Stomach smooth muscle (tissue), 2 donors: Measurements from ENCODE around the gene SLC9A9.

ENCODE experiments used
- H3K27ac ChIP-seq: one replicate; pipeline ENCODE4 v1.7.0; 2013; ENCODE audit warnings: mild to moderate bottlenecking, low read length, inconsistent platforms
- H3K27me3 ChIP-seq, 2 donors: one replicate each; pipeline ENCODE4 v1.7.0; 2013; ENCODE audit warnings: low read length in 2 of 2; ENCODE audit not compliant: insufficient read depth in 2 of 2, control insufficient read depth in 1 of 2
- H3K36me3 ChIP-seq, 2 donors: one replicate each; pipeline ENCODE4 v1.7.0; 2013; ENCODE audit warnings: low read length in 2 of 2; ENCODE audit not compliant: control insufficient read depth in 2 of 2, insufficient read depth in 2 of 2
- H3K4me1 ChIP-seq: one replicate; pipeline ENCODE4 v1.7.0; 2013; ENCODE audit warnings: low read length; ENCODE audit not compliant: control insufficient read depth, insufficient read depth
- H3K4me3 ChIP-seq, 2 donors: one replicate each; pipeline ENCODE4 v1.7.0; 2013; ENCODE audit warnings: low read length in 2 of 2
- H3K9ac ChIP-seq, 2 donors: one replicate each; pipeline ENCODE4 v1.7.0; 2013; ENCODE audit warnings: low read length in 2 of 2, mild to moderate bottlenecking in 1 of 2
- H3K9me3 ChIP-seq, 2 donors: one replicate each; pipeline ENCODE4 v1.7.0; 2013; ENCODE audit warnings: low read length in 2 of 2; ENCODE audit not compliant: control insufficient read depth in 2 of 2
- donor health status: healthy.
- donor health status: Pancreatic carcinoma.

Gene SLC9A9

DNA sequence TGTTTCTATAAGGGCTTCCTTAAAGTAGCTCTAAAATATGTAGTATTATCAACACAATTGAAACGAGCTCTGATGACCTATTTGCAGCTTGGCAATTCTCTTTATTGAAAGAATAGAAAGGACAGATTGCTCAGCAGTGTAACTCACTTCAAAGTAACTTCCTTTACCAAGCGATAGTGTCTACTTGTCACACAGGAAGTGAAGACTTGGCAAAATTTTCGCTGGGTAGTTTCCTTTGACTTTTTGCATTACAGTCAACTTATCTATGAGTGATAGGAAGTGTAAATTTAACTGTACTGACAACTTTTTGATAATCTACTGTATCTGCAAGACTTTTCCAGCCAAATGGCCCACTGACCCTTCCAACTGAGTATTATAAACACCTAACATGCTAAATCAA is 22.8 kb downstream of the SLC9A9 start:
- H3K27me3 ChIP-seq: no peaks in the 10 kb centered on the region
- H3K9ac ChIP-seq: no peak overlapping the region
- no peak overlapping the region for H3K27ac ChIP-seq

GRCh38 chr3:143824735-143825385 is 23.4 kb downstream of the SLC9A9 start:
- H3K4me1 ChIP-seq: no peaks in the 10 kb centered on the region
- no peak overlapping the region for H3K4me3 ChIP-seq
- no peaks in the 10 kb centered on the region for H3K27me3 ChIP-seq
- H3K27ac ChIP-seq: no peak overlapping the region
- no peaks in the 10 kb centered on the region for H3K9me3 ChIP-seq
- no peaks in the 10 kb centered on the region for H3K36me3 ChIP-seq
- H3K9ac ChIP-seq: no peak overlapping the region

More for the DNA sequence above, 22.8 kb downstream of the SLC9A9 start:
- H3K9me3 ChIP-seq: no peaks in the 10 kb centered on the region
- H3K36me3 ChIP-seq: no peaks in the 10 kb centered on the region
- no peaks in the 10 kb centered on the region for H3K4me1 ChIP-seq
- H3K4me3 ChIP-seq: no peak overlapping the region

- H3K9me3 ChIP-seq: no peaks in the 10 kb centered on the region
- no peaks in the 10 kb centered on the region for H3K4me1 ChIP-seq
Observed at GRCh38 chr3:143822798-143823197, 25.5 kb downstream of the SLC9A9 start.

DNA sequence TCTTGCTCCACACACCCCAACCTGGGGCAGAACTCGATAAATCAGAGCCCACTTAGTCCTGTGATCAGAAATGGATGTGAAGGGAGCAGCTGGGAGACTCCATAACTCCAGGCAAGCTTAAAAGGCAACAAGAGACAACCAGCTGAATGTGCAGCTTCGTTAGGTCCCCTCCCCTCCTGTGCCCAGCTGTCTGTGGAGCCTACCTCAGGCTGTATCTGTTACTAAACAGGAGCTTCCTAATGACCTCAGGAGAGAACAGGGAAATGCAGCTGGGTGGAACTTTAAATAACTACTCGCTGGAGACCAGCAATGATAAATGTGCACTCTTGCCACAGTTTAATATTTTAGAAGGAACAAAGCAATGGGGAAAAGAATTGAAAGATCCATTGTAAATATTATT is 25.9 kb downstream of the SLC9A9 start:
- Histone ChIP-seq H3K9me3 (no peaks in the 10 kb centered on the region), H3K4me3 (no peak overlapping the region), H3K4me1 (no peaks in the 10 kb centered on the region), H3K27me3 (no peaks in the 10 kb centered on the region), H3K27ac (no peak overlapping the region), H3K36me3 (no peaks in the 10 kb centered on the region), H3K9ac (no peak overlapping the region)

More at GRCh38 chr3:143822798-143823197, 25.5 kb downstream of the SLC9A9 start:
- no peaks in the 10 kb centered on the region for H3K27me3 ChIP-seq
- no peaks in the 10 kb centered on the region for H3K36me3 ChIP-seq
- H3K27ac ChIP-seq: no peak overlapping the region
- H3K9ac ChIP-seq: no peak overlapping the region
- no peak overlapping the region for H3K4me3 ChIP-seq

- no peaks in the 10 kb centered on the region for H3K4me1 ChIP-seq
- no peak overlapping the region for H3K27ac ChIP-seq
- H3K36me3 ChIP-seq: no peaks in the 10 kb centered on the region
- H3K9ac ChIP-seq: no peak overlapping the region
- H3K9me3 ChIP-seq: no peaks in the 10 kb centered on the region
- H3K27me3 ChIP-seq: no peaks in the 10 kb centered on the region
- no peak overlapping the region for H3K4me3 ChIP-seq
Observed at GRCh38 chr3:143821862-143822261, 26.4 kb downstream of the SLC9A9 start.

GRCh38 chr3:143820466-143821221 is 27.6 kb downstream of the SLC9A9 start:
- Histone ChIP-seq H3K9me3 (no peaks in the 10 kb centered on the region), H3K27me3 (no peaks in the 10 kb centered on the region), H3K36me3 (no peaks in the 10 kb centered on the region), H3K9ac (no peak overlapping the region), H3K4me1 (no peaks in the 10 kb centered on the region), H3K27ac (no peak overlapping the region), H3K4me3 (no peak overlapping the region)

DNA sequence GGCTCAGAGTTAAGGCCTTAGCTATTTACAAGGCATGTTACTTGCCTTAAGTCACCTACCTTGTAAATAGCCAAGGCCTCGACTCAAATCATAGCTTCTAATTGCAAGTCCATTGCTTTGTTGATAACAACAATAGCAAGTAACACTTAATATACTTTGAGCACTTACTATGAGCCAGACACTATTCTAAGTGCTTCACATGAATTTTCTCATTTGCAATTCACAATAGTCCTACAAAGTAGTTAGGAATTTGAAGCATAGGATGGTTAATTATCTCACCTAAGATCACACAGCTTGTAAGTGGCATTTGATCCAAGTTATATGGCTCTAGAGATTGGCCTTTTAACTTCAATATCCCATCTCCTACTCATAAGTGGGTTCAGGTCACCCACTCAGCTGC is 28.4 kb downstream of the SLC9A9 start:
- Histone ChIP-seq H3K4me3 (no peak overlapping the region), H3K9ac (no peak overlapping the region), H3K27me3 (no peaks in the 10 kb centered on the region), H3K4me1 (no peaks in the 10 kb centered on the region), H3K9me3 (no peaks in the 10 kb centered on the region), H3K36me3 (no peaks in the 10 kb centered on the region), H3K27ac (no peak overlapping the region)

DNA sequence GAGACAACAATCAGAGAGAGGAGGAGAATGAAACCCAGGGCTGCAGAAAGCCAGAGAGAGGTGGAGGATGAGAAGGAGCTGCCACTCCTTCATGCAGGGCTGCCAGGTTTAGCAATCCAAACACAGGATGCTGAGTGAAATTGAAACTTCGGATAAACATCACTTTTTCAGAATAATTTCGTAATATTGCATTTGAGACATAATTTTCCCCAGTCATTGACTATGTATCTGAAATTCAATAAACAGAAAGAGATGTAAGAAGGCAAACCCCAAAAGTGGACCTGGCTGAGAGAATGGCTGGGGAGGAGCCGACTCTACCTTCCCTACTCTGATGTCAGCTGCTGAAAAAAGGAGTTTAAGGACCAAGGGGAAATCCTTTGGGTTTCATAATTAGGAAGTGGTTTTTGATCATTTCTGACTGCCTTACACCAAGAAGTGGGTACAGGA is 33.8 kb downstream of the SLC9A9 start:
- Histone ChIP-seq H3K4me3 (no peak overlapping the region), H3K36me3 (no peaks in the 10 kb centered on the region), H3K27ac (no peak overlapping the region), H3K27me3 (no peaks in the 10 kb centered on the region), H3K4me1 (peaks cover under 1% of the 10 kb centered on the region), H3K9ac (no peak overlapping the region), H3K9me3 (no peaks in the 10 kb centered on the region)

DNA sequence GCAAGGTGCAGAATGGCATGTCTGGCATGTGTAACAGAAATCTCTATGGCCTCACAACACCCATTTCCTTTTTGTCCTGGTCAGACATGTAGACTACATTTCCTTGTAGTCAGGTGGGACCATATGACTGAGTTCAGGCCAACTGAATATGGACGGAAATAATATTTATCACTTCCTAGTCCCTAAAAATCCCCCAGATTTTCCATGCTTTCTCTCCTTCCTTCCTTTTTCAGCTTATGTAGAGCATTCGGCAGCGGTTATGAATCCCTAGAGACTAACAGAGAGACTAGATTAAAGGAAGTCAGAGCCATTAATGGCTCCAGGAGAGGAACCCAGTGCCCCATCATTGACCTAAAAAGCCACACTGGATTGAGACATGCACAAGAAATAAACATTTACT is 35.8 kb downstream of the SLC9A9 start:
- no peaks in the 10 kb centered on the region for H3K36me3 ChIP-seq

DNA sequence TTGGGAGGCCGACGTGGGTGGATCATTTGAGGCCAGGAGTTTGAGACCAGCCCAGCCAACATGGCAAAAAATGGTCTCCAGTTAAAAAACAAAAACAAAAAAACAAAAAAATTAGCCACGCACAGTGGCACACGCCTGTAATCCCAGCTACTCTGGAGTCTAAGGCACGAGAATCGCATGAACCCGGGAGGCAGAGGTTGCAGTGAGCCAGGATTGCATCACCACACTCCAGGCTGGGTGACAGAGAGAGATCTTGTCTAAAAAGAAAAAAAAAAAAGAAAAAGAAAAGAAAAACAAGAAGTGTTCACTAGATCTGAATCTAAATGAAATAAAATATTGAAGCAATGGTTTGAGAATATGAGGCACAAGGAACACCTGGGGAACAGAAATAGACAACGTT is 36.7 kb downstream of the SLC9A9 start:
- H3K9ac ChIP-seq: no peak overlapping the region
- H3K4me1 ChIP-seq: peaks cover 2% of the 10 kb centered on the region

More for the DNA sequence above, 35.8 kb downstream of the SLC9A9 start:
- no peak overlapping the region for H3K9ac ChIP-seq
- H3K27ac ChIP-seq: no peak overlapping the region
- H3K27me3 ChIP-seq: no peaks in the 10 kb centered on the region
- H3K4me1 ChIP-seq: peaks cover 2% of the 10 kb centered on the region
- H3K4me3 ChIP-seq: no peak overlapping the region
- H3K9me3 ChIP-seq: no peaks in the 10 kb centered on the region

DNA sequence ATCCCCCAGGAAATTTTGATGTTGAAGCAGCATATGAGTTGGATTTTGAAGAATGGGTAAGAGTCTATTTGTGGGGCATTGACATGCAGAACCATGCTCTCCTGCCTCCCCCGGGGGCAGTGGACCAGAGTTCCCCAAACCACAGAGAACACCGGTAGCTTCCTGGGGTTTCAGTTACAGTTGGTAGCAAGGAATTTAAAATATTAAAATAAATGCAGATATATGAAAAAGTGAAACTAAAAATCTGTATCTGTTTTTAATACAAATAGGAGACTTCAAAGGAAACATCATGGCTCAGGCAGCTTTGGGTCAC is 37.4 kb downstream of the SLC9A9 start:
- H3K27me3 ChIP-seq: no peaks in the 10 kb centered on the region
- H3K36me3 ChIP-seq: no peaks in the 10 kb centered on the region
- H3K4me3 ChIP-seq: no peak overlapping the region
- peaks cover 2% of the 10 kb centered on the region for H3K4me1 ChIP-seq
- H3K9me3 ChIP-seq: no peaks in the 10 kb centered on the region
- no peak overlapping the region for H3K9ac ChIP-seq
- H3K27ac ChIP-seq: no peak overlapping the region

More for the DNA sequence above, 36.7 kb downstream of the SLC9A9 start:
- no peak overlapping the region for H3K4me3 ChIP-seq
- H3K27ac ChIP-seq: no peak overlapping the region
- H3K9me3 ChIP-seq: no peaks in the 10 kb centered on the region
- no peaks in the 10 kb centered on the region for H3K36me3 ChIP-seq
- no peaks in the 10 kb centered on the region for H3K27me3 ChIP-seq
